HepG2 (cell line): Measurements from ENCODE around the gene MAN2B2. TPM values are rescaled to one million over a fixed set of nuclear protein-coding genes. Genes with fewer than 3 reads are reported as not detected.

Experiments
- CBFB ChIP-seq: sonication (generic); formaldehyde crosslinking; IDR thresholded peaks from 2 replicates; pipeline ENCODE4 v1.4.0; 2020; ENCODE audit warnings: missing genetic modification reagents
- HHEX ChIP-seq: IDR thresholded peaks from 2 replicates; pipeline ENCODE4 v1.6.1; 2016; ENCODE audit warnings: control low read depth
- KLF9 ChIP-seq: IDR thresholded peaks from 2 replicates; pipeline ENCODE4 v1.6.1; 2016; ENCODE audit warnings: low read depth
- MEIS1 ChIP-seq: sonication (generic); formaldehyde crosslinking; IDR thresholded peaks from 2 replicates; pipeline ENCODE4 v1.9.0; 2021; ENCODE audit warnings: mild to moderate bottlenecking, missing genetic modification reagents, moderate library complexity, borderline replicate concordance
- MEIS2 ChIP-seq: sonication (generic); formaldehyde crosslinking; IDR thresholded peaks from 2 replicates; pipeline ENCODE4 v1.9.0; 2021; ENCODE audit warnings: mild to moderate bottlenecking, missing genetic modification reagents
- MTA3 ChIP-seq: sonication (generic); formaldehyde crosslinking; IDR thresholded peaks from 2 replicates; pipeline ENCODE4 v1.4.0; 2020; ENCODE audit warnings: missing genetic modification reagents
- NONO ChIP-seq, 2 experiments: fragments of 450-650 bp in 1 of 2; sonication (generic) in 1 of 2; formaldehyde crosslinking in 1 of 2; IDR thresholded peaks in 1 of 2; conservative IDR thresholded peaks in 1 of 2; 2 replicates each; pipeline versions ENCODE4 v1.6.1 to v1.8.0; 2017 to 2022; ENCODE audit warnings: mild to moderate bottlenecking in 1 of 2, missing genetic modification reagents in 1 of 2, moderate library complexity in 1 of 2
- NR2F2 ChIP-seq: IDR thresholded peaks from 2 replicates; pipeline ENCODE4 v1.6.1; 2012; ENCODE audit warnings: low read depth, inconsistent platforms, borderline replicate concordance
- SNRNP70 ChIP-seq: fragments of 200-400 bp; formaldehyde crosslinking; IDR thresholded peaks from 2 replicates; pipeline ENCODE4 v1.6.1; 2017; ENCODE audit warnings: mild to moderate bottlenecking, low read depth, low read length, moderate library complexity
- SP5 ChIP-seq: IDR thresholded peaks from 2 replicates; pipeline ENCODE4 v1.6.1; 2016; ENCODE audit warnings: low read depth, borderline replicate concordance
- TAF15 ChIP-seq: fragments of 200-400 bp; formaldehyde crosslinking; IDR thresholded peaks from one replicate; pipeline ENCODE4 v1.6.1; 2018; ENCODE audit warnings: mild to moderate bottlenecking, low read depth, low read length; ENCODE audit not compliant: poor library complexity, severe bottlenecking
- YEATS2 ChIP-seq: sonication (generic); formaldehyde crosslinking; IDR thresholded peaks from 2 replicates; pipeline ENCODE4 v1.4.0; 2020; ENCODE audit warnings: missing genetic modification reagents, borderline replicate concordance
- ZKSCAN1 ChIP-seq: fragments of 150-350 bp; IDR thresholded peaks from 2 replicates; pipeline ENCODE4 v1.6.1; 2014; ENCODE audit warnings: low read length
- ZNF121 ChIP-seq: sonication (generic); formaldehyde crosslinking; IDR thresholded peaks from 2 replicates; pipeline ENCODE4 v1.5.0; 2020; ENCODE audit warnings: mild to moderate bottlenecking, missing genetic modification reagents
- ZNF251 ChIP-seq: sonication (generic); formaldehyde crosslinking; IDR thresholded peaks from 2 replicates; pipeline ENCODE4 v1.9.0; 2021; ENCODE audit warnings: mild to moderate bottlenecking, missing genetic modification reagents
- ZNF782 ChIP-seq: sonication (generic); formaldehyde crosslinking; IDR thresholded peaks from 2 replicates; pipeline ENCODE4 v1.4.0; 2020; ENCODE audit warnings: missing genetic modification reagents, mild to moderate bottlenecking, borderline replicate concordance
- polyA plus RNA-seq, 8 experiments: library from polyadenylated mRNA; depleted of rRNA in 3 of 8; stranded (reverse) in 7 of 8; unstranded in 1 of 8; fragments of >200 nt; fragmentation: Illumina TruSeq in 4 of 8; extraction: Trizol in 4 of 8; gene quantifications; 2 replicates each; pipeline versions ENCODE4 v1.2.1 to v1.2.3, GENCODE V29; 2011 to 2016; ENCODE audit warnings: low read depth in 4 of 8, missing spikeins in 1 of 8, mixed read lengths in 1 of 8; ENCODE audit not compliant: insufficient read depth in 1 of 8
- total RNA-seq, 5 experiments: library from RNA; depleted of rRNA; stranded (reverse); fragments of >200 nt; fragmentation: Illumina TruSeq; extraction: Trizol; gene quantifications; 2 replicates each; pipeline ENCODE4 v1.2.3, GENCODE V29; 2016; ENCODE audit warnings: low read depth in 1 of 5
- TF ChIP-seq, protein P1 (sequence below): sonication (generic); formaldehyde crosslinking; IDR thresholded peaks from 2 replicates; pipeline ENCODE4 v1.4.0; 2020; ENCODE audit warnings: missing genetic modification reagents
- TF ChIP-seq, protein P2 (sequence below): IDR thresholded peaks from 2 replicates; pipeline ENCODE4 v1.6.1; 2016; ENCODE audit warnings: missing biosample characterization, missing genetic modification reagents, low read depth
- TF ChIP-seq, protein P3 (sequence below): sonication (generic); formaldehyde crosslinking; IDR thresholded peaks from 2 replicates; pipeline ENCODE4 v1.8.1; 2022; ENCODE audit warnings: mild to moderate bottlenecking, missing genetic modification reagents
- TF ChIP-seq, protein P4 (sequence below): sonication (generic); formaldehyde crosslinking; IDR thresholded peaks from 2 replicates; pipeline ENCODE4 v1.4.0; 2020; ENCODE audit warnings: missing genetic modification reagents, mild to moderate bottlenecking, borderline replicate concordance

Gene MAN2B2
- total and polyA plus RNA-seq, 2 of the 13 experiments (the other 11 are each of a cell fraction or from before 2014, with no cell fraction given): 4.8 to 5.4 TPM

GRCh38 chr4:6640292-6641163 lies 65.5 kb downstream of the MAN2B2 start, which contains the start of gene MRFAP1 (continued):
- TF ChIP-seq HHEX (CRISPR knock-in tag): no peak
- peak; percentile 80 for TF ChIP-seq ZNF782 (CRISPR knock-in tag)
- peak; percentile 87 for TF ChIP-seq MEIS1 (CRISPR knock-in tag)
- 0 out of 2 replicates have a peak, but pooled peaks have one; percentile 25 for TF ChIP-seq ZNF251
- no peak for TF ChIP-seq TAF15
- TF ChIP-seq, protein P1, sequence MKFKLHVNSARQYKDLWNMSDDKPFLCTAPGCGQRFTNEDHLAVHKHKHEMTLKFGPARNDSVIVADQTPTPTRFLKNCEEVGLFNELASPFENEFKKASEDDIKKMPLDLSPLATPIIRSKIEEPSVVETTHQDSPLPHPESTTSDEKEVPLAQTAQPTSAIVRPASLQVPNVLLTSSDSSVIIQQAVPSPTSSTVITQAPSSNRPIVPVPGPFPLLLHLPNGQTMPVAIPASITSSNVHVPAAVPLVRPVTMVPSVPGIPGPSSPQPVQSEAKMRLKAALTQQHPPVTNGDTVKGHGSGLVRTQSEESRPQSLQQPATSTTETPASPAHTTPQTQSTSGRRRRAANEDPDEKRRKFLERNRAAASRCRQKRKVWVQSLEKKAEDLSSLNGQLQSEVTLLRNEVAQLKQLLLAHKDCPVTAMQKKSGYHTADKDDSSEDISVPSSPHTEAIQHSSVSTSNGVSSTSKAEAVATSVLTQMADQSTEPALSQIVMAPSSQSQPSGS: peak; percentile 75
- TF ChIP-seq, protein P2, sequence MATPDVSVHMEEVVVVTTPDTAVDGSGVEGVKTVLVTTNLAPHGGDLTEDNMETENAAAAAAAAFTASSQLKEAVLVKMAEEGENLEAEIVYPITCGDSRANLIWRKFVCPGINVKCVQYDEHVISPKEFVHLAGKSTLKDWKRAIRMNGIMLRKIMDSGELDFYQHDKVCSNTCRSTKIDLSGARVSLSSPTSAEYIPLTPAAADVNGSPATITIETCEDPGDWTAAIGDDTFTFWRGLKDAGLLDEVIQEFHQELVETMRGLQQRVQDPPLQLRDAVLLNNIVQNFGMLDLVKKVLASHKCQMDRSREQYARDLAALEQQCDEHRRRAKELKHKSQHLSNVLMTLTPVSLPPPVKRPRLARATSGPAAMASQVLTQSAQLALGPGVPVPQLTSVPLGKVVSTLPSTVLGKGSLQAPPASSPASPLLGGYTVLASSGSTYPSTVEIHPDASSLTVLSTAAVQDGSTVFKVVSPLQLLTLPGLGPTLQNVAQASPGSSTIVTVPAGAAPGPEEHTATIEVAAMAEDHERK (CRISPR knock-in tag): peak; percentile 99
- 0 out of 2 replicates have a peak, but pooled peaks have one; percentile 56 for TF ChIP-seq MEIS2 (CRISPR knock-in tag)
- TF ChIP-seq ZKSCAN1: no peak
- no peak for TF ChIP-seq KLF9 (CRISPR knock-in tag)
- TF ChIP-seq YEATS2 (CRISPR knock-in tag): peak; percentile 96
- no peak for TF ChIP-seq MTA3
- TF ChIP-seq, protein P3, sequence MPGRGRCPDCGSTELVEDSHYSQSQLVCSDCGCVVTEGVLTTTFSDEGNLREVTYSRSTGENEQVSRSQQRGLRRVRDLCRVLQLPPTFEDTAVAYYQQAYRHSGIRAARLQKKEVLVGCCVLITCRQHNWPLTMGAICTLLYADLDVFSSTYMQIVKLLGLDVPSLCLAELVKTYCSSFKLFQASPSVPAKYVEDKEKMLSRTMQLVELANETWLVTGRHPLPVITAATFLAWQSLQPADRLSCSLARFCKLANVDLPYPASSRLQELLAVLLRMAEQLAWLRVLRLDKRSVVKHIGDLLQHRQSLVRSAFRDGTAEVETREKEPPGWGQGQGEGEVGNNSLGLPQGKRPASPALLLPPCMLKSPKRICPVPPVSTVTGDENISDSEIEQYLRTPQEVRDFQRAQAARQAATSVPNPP (CRISPR knock-in tag): peak; percentile 28; the same call in 1 of the 2 replicates
- TF ChIP-seq, protein P4, sequence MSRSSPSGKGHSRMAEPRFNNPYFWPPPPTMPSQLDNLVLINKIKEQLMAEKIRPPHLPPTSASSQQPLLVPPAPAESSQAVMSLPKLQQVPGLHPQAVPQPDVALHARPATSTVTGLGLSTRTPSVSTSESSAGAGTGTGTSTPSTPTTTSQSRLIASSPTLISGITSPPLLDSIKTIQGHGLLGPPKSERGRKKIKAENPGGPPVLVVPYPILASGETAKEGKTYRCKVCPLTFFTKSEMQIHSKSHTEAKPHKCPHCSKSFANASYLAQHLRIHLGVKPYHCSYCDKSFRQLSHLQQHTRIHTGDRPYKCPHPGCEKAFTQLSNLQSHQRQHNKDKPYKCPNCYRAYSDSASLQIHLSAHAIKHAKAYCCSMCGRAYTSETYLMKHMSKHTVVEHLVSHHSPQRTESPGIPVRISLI (CRISPR knock-in tag): peak; percentile 22; the same call in 1 of the 2 replicates
- no peak for TF ChIP-seq SP5 (CRISPR knock-in tag)
- TF ChIP-seq ZNF121 (CRISPR knock-in tag): 0 out of 2 replicates have a peak, but pooled peaks have one; percentile 21
- no peak for TF ChIP-seq SNRNP70
- TF ChIP-seq NONO (IDR thresholded peaks at IDR 0.05): no peak
- TF ChIP-seq NONO (CRISPR knock-in tag; conservative IDR thresholded peaks at IDR 0.05): peak; percentile 96
- TF ChIP-seq NR2F2: no peak; the same call in 1 of the 2 replicates
- TF ChIP-seq CBFB (CRISPR knock-in tag): peak; percentile 84
